IPS-18c (cell line): ENCODE results near the gene EFNA2.

Experiments
- H3K4me3 ChIP-seq: 2 replicates; pipeline ENCODE4 v1.7.0; 2013; ENCODE audit warnings: low read depth, mild to moderate bottlenecking, low read length, moderate library complexity; ENCODE audit not compliant: insufficient read depth
- H3K9me3 ChIP-seq: one replicate; pipeline ENCODE4 v1.6.1; 2013; ENCODE audit warnings: mild to moderate bottlenecking, low read length, moderate library complexity; ENCODE audit not compliant: control insufficient read depth, insufficient read depth

EFNA2 gene

DNA sequence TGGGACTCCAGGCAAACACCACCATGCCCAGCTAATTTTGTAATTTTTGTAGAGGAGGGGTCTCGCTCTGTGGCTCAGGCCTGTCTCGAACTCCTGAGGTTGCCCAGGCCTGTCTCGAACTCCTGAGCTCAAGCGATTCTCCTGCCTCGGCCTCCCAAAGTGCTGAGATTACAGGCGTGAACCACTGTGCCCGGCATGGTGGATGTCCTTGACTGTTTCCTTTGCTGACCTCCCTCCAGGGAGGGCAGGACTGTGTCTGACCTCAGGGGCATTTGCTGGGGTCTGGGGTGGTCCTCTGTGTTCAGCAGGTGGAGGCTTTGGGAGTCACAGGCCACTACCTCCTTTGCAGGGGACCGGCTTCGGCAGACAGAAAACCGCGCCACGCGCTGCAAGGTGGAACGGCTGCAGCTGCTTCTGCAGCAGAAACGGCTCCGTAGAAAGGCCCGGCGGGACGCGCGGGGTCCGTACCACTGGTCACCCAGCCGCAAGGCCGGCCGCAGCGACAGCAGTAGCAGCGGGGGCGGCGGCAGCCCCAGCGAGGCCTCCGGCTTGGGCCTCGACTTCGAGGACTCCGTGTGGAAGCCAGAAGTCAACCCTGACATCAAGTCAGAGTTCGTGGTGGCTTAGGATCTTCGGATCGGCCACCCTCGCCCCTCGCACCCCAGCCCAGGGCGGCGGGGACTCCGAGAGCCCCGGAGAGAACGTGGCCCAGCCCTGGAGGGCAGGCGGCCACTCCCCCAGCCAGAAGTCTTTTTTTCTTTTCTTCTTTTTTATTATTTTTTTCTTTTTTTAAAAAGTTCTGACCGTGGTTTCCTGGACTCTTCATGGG is 28.8 kb upstream of the EFNA2 start:
- Histone ChIP-seq H3K4me3 (no peak overlapping the region), H3K9me3 (peaks cover 4% of the 10 kb centered on the region)

DNA sequence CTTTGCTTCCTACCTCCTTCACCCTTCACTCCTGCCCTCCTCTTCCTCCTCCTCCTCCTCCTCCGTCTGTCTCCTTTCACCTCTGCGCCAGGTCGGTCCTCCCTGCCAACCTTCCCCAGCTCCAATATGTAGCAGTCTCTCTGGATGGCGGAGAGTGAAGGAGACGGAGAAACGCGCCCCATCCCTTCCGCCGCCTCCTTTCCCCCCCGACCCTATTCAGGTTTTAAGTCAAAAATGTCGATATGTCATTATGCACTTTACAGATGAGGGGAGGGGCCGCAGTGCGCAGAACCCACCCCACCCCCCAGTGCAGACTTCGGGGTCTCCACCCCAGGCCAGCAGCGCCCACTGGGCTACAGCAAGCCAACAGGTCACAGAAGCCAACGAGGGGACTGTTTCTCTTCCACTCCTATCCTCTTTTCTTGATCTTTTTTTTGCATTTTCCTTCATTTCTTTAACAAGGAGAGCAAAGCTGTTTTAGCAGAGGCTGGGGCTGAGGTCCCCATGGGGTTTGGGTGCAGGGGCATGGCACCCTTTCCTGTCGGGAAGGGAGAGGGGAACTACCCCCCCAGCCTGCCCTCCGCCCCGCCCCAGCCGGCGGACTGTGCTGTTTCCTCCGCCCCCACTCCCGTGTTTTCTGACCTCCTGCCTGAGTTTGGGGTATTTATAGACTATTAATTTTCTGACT is 28.1 kb upstream of the EFNA2 start:
- peaks cover 4% of the 10 kb centered on the region for H3K9me3 ChIP-seq
- no peak overlapping the region for H3K4me3 ChIP-seq

DNA sequence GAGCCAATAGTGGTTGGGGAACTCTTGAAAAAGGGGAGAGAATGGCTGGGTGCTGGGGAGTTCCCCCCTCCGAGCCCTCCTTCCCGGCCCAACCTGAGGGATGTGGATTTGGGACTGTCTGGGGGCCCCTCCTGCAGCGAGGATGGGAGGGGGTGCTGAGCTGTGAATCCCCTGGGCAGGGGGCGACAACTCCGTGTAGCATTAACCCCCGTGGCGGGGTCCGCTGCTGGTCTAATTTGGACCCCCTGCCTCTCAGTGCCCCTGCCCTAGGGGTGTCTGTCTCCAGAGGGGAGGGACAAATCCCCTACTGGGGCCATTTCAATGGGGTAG is 27.5 kb upstream of the EFNA2 start:
- Histone ChIP-seq H3K9me3 (peaks cover 4% of the 10 kb centered on the region), H3K4me3 (no peak overlapping the region)

DNA sequence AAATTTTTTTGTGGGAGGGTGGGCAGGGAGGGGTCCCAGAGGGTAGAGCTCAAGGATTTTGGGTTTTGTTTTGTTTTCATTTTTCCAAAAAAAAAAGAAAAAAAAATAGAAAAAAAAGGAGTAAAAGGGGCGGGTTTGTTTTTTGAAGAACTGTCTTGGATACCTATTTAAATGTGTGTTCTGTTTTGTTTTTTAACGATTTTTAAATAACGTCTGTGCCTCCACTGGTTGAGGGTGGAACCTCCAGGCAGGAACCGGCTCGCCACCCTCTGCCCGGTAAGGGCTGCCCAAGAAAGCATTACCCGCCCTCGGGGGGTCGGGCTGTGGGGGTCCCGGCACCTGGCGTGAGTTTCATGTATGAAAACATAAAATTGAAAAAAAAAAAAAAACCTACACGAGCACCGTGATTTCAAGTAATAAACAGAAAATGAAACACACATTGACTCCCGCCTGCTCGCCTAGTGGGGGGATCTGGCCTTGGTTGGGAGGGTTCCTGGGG is 26.9 kb upstream of the EFNA2 start:
- H3K9me3 ChIP-seq, result peaks cover 4% of the 10 kb centered on the region

DNA sequence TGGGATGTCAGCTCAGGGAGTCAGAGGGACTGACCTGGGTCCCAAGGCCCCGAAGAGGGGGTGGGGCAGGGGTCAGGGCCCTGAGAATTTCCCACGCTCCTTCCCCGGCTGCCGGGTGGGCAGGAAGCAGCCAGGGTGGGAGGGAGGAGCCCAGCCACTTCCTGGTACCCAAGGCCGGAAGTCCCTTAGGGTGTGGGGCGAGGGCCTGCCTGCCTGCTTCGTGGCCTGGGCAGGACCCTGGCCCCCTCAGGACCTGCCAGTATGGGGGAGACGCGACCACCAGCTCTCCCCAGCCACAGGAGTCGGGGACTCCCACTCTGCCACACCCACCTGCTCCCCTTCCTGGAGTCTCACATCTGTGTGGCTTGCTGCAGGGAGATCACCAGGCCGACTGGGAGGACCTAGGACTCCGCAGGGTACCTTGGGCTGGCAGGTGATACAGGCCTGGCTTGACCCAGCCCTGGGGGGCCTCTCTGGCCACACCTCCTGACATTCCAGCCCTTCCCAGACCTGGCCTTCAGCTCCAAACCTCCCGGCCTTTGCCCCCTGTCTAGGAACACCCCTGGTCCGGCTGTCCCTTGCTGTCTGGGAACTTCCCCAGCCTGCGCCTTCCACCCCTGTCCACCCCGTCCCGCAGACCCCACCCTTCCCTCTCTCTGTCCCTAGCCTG is 26.3 kb upstream of the EFNA2 start:
- Histone ChIP-seq H3K9me3 (peaks cover 4% of the 10 kb centered on the region), H3K4me3 (peak overlapping the region; percentile 28; the same call in 1 of the 2 replicates)

More for the DNA sequence above, 26.9 kb upstream of the EFNA2 start:
- no peak overlapping the region for H3K4me3 ChIP-seq

DNA sequence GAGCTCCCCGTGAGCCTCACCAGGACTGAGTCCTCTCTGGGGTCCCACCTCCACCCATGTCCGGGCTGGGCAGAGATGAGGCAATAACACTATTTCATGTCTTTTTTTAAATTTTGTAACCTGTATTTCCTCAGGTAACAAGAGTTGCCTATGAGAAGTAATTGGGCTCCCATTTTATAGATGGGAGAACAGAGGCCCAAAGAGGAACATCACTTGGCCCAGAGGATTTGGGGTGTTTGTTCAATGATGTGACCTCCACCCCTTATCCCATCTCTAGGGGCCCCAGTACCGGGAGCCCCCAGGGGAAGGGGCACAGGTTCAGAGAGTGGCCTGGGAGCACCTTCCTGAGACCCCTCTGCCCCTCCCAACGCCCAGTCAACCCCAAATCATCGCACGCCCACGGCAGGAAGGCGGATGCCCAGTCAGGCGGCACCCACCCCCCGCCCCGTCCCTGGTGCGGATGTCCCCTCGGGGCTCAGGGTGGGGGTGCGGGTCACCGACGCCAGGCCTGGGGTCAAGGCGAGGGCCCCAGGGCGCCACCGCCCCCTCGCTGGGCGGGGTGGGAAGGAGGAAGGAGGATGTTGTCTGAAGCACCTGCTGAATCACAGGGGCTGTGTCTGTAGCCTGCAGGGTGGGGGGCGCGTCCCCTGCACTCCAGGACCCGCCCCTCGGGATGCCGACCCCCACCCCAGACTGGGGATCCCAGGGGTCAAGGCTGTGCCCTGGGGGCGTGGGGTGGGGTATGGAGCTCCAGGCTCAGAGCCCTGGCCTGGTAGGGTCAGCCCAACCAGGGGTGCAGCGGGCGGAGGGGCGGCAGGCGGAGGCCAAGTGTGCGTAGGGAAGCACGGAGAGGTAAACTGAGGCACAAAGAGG is 25.6 kb upstream of the EFNA2 start:
- Histone ChIP-seq H3K9me3 (peaks cover 4% of the 10 kb centered on the region), H3K4me3 (peak overlapping the region; percentile 38; the same call in 1 of the 2 replicates)

DNA sequence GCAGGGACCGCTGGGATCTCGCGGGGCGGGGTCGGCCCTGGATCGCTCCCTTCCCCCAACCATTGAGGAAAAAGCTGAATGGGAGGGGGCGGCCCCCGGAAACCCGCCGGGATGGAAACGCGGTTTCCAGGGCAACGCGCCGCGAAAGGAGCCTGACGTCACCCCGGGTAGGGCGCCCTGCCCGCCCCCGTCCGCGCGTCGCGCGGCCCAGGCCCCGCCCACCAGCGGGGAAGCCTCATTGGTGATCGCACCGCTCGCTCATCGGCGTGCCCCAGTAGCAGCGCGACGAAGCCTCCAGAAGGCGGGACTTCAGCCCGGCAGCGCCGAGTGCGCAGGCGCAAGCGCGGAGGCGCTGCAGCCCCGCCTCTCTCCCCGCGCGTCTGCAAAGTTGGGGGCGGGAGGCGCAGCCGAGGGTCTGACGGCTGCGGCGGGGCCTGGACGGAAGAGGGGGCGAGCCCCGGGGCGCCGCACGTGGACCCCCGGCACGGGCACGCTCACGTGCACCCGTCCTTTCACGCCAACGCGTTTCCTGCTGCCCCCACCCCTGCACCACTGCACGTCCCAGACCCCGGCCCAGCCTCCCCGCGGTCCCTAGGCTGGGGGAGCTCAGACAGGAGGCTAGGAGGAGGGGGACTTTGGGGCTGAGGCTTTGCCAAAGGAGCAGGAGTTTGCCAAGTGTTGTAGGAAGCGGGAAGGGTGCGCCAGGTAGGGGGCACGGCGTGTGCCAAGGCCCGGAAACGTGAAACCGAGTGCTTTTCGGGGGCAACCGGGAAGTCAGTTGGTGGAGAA is 24.7 kb upstream of the EFNA2 start:
- H3K4me3 ChIP-seq, result peak overlapping the region; percentile 86
- H3K9me3 ChIP-seq, result peaks cover 4% of the 10 kb centered on the region

DNA sequence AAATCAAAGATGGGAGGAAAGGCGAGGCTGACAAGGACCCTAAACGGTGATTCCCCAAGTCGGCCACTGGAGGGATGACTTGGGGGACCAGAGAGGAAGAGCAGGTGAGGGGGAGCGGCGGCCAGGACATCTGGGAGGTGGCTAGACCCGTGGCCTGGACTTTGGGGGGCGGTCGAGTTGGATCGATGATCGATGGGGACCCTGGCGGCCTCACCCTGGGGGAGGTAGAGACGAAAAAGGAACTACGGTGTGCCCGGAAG is 24.2 kb upstream of the EFNA2 start:
- peaks cover 4% of the 10 kb centered on the region for H3K9me3 ChIP-seq
- H3K4me3 ChIP-seq, result peak overlapping the region; percentile 86

DNA sequence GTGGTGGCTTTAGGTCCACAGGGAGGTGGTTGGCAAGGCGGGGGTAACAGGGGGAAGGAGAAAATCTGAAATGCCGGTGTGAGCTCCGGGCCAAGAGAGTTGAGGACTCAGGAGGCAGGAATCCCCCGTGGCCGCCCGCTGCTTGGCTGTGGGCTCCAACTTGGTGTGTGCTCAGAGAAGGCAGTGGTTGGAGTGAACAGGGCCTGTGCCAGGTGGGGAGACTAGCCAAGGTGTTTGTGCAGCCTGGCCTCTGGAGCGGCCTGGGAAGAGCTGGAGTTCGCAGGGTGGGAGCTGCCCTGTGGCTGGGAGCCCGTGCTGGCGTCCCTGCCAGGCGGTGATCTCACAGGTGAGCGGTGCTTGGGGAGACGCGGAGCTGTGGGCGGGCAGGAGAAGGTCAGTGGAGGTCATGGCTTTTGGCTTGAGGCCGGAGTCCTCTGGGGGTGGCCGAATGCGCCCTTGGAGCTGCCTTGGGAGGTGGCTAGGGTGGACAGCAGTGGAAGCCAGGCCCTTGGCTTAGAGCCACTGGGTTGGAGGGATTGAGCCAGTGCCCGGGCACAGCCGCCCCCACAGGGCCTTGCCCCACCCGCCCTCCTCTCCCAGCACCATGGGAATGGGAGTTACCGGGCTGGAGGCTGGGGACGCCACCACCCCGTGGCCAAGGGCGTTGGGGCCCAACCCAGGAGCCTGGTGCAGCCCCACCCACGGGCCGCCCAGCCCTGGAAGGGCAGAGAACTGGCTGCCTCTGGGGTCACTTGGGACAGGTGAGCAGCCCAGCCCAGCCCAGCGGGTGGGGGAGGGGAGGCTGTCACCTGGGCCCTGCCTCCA is 23.7 kb upstream of the EFNA2 start:
- Histone ChIP-seq H3K4me3 (peak overlapping the region; percentile 86), H3K9me3 (peaks cover 4% of the 10 kb centered on the region)

DNA sequence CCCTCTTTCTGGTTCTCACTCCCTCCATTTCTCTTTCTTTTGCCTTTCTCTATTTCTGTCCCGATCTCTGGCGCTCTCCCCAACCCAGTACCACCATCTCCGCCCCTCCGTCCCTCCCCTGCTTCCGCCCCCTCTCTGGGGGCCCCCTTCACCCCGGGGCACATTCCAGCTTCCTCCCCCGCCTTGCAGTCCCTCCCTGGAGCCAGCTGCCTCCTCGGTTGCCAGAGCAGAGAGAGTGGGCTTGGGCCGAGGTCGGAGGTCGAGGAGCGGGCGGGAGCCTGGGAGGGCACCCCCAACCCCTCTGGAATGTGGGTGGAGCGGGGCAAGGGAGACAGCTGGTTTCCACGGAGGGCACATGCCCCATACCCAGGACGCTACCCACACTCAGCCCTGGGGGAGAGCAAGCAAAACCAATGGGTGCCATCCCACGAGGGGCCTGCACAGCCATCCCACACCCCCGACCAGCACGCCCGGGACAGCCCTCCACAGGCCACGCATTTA is 23.0 kb upstream of the EFNA2 start:
- peak overlapping the region; percentile 86 for H3K4me3 ChIP-seq

DNA sequence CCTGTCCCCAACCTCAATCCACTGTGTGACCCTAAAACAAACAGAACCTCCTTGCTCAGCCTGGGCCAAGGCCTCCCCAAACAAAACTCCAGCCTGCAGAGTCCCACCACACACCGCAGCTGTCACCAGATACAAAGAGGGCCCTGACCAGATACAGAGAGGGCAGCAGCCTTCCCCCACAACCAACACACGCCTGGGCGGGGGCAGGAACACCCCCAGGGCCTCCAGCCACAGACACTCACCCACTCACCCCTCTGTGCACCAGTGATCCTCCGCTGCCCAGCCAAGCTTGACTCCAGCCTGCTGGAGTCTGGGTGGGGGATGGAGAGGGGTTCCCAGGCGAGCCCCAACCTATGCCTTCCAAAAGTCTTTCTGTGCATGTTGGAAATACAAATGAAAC is 22.5 kb upstream of the EFNA2 start:
- no peak overlapping the region for H3K4me3 ChIP-seq

More for the DNA sequence above, 23.0 kb upstream of the EFNA2 start:
- H3K9me3 ChIP-seq, result peaks cover 2% of the 10 kb centered on the region

DNA sequence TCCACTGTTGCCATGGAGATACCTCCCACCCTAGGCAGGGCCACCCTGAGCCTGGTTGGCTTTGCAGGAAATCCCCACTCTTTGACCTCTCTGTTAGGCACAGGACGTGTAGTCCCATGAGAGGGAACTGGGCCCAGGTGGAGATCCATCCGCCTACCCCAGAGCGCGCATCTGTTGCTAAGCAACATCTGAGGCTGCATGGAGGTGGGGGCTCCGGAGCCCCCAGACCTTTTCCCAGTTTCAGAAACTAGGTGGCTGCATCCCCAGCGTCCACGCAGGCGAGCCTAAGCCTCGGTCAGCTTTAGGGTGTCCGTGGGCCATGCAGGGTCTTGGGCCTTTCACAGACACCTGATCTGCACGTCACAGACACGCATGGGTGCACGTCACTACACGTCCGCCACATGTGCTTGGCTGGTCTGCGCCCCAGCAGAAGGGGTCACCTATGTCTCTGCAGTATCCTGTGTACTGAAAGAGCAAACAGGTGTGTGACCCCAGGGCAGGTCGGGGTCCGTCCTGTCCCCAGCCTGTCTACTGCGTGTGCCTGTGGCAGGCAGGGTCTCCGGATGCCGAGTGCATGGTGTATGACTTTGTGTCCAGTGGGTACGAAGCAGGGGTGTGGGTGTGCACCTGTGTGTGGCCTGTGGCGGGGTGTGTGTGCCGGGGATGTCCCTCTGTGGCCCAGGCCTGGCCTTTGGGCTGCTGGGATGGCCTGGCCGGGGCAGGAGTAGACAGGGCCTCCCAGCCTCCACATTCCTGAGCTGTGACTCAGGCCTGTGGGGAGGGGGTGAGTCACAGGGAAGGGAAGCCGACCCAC is 20.7 kb upstream of the EFNA2 start:
- peak overlapping the region; percentile 51; the same call in 1 of the 2 replicates for H3K4me3 ChIP-seq

More for the DNA sequence above, 22.5 kb upstream of the EFNA2 start:
- peaks cover 2% of the 10 kb centered on the region for H3K9me3 ChIP-seq

DNA sequence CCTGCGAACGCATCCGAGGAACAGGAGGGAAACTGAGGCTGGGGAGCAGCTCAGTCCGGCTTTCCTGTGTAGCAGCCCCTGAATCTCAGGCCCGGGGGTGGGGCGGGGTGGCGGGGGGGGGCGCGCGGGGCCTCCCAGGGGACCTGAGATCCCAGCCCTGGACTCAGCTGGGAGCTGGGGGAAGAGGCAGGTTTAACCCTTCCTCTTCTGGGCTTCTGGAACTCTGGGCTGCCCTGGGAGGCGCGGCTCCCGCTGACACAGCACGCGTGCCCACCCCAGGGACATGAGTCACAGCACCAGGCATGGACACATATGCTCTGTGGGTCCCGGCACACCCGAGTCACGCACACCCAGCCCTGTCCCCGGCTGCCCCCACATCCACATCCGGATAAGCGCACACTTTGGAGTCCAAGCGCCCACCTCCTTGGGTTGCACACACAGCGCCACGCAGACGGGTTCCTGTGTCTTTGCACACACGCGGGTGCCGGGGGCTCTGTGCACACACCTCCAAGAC is 20.0 kb upstream of the EFNA2 start:
- H3K9me3 ChIP-seq, result no peaks in the 10 kb centered on the region
- peak overlapping the region; percentile 51 for H3K4me3 ChIP-seq

More for the DNA sequence above, 20.7 kb upstream of the EFNA2 start:
- H3K9me3 ChIP-seq, result no peaks in the 10 kb centered on the region

DNA sequence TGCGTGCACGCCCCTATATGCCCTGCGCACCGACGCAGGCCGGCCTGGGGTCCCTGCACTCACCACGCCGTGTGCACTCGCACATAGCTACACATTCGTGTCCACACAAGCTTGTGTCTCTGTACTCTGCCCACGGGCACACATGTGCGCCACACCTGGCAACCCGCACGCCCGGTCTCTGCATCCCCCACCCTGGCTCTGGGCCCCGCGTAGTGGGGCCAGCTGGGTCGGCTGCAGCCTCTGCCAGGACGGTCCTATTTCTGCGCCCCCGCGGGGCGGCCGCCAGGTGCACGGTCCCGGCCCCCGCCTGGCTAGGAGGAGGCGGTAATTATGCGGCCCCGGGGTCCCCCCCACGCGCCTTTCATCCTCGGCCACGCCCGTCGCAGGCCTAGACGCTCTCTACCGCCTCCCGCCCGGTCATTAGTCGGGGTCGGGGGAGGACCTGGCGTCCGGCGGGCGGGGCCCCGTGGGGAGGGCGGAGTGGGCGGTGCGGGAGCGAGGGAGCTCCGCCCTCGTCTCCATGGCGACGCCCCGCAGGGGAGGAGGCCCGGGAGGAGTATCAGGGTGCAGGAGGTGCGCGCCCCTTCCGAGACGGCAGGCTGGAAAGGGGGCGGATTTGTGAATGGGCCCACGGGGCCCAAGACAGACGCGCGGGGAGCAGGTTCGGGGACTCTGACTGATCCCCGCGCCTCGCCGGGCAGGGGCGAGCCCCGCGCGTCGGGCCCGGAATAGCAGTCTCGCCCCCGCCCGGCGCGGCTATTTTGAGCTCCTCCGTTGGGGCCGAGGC is 19.4 kb upstream of the EFNA2 start:
- peak overlapping the region; percentile 51 for H3K4me3 ChIP-seq
- H3K9me3 ChIP-seq, result no peaks in the 10 kb centered on the region
